ENCODE measurements around the gene AKR1B1. TPM values are rescaled to one million over a fixed set of nuclear protein-coding genes. Genes with fewer than 3 reads are reported as not detected.
A peak's percentile ranks its signal among the peaks of the same experiment; 100 is the strongest.

AKR1B1 gene
- total and polyA plus RNA-seq, 9 of the 15 experiments (the other 6 are each of a cell fraction or from before 2014, with no cell fraction given), result 2.0 to 10.6 (median 6.2) TPM

DNA sequence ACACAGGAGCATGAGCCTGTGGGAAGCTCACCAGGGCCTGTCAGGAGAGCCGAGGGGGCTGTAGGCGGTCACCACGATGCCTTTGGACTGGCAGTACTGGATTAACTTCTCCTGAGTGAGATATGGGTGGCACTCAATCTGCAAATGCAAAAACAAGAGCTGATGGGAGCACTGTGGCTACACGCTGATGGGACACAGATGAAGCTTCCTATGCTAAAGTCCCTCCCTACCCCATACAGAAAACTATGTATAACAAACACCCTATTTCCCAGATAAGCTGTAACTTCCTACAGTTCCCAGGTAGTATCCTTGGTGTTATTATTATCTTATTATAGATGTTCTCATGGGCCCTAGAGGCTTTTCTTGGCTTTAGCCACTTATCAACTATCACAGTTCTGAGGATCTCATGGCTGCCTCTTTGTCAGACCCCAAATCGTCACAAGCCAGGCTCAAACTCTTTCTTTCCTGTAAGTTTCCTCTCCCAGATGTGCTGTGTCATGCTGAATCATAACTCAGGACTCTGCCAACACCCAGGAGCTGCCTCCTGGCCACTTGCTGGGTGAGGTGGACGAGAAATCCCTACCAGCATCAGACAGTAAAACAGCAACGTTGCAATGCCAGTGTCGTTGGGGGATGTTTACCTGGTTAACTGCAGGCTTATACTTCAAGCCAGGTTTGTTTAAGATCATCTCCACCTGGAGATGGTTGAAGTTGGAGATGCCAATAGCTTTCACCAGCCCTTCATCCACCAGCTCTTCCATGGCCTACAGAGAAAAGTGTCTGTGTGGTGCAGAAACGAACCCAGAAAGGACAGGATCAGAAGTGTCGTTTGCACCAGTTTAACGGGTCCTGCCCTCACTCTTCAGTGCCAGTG, 10.3 kb downstream of the AKR1B1 start (continued):
- TF ChIP-seq UBTF (IDR thresholded peaks at IDR 0.05; ENCODE audit: borderline replicate concordance in 1 of 2, low read depth in 2 of 2, low read length in 2 of 2), result peak in 1 of 2 experiments; percentile 56; a peak in 1 of 4 replicates
- TF ChIP-seq ARID3B (CRISPR knock-in tag; IDR thresholded peaks at IDR 0.05; ENCODE audit: borderline replicate concordance), result no peak
- no peak for TF ChIP-seq KDM5B (IDR thresholded peaks at IDR 0.05; ENCODE audit: insufficient replicate concordance, low read depth, low read length)
- no peak for TF ChIP-seq HDAC6 (IDR thresholded peaks at IDR 0.05; ENCODE audit: low read depth, low read length)
- TF ChIP-seq SMAD4 (CRISPR knock-in tag; conservative IDR thresholded peaks at IDR 0.05), result 0 out of 2 replicates have a peak, but pooled peaks have one; percentile 12
- TF ChIP-seq CREM (IDR thresholded peaks at IDR 0.05; ENCODE audit: low read depth), result peak; percentile 24; the same call in 1 of the 2 replicates
- peak; percentile 20; the same call in 1 of the 2 replicates for TF ChIP-seq ZFX (CRISPR knock-in tag; IDR thresholded peaks at IDR 0.05)
- no peak for TF ChIP-seq STAG1 (CRISPR knock-in tag; IDR thresholded peaks at IDR 0.05; ENCODE audit: borderline replicate concordance)
- TF ChIP-seq TAL1 (IDR thresholded peaks at IDR 0.05), result peak; percentile 59
- peak; percentile 61 for TF ChIP-seq NFIC (IDR thresholded peaks at IDR 0.05)
- TF ChIP-seq, protein P1, sequence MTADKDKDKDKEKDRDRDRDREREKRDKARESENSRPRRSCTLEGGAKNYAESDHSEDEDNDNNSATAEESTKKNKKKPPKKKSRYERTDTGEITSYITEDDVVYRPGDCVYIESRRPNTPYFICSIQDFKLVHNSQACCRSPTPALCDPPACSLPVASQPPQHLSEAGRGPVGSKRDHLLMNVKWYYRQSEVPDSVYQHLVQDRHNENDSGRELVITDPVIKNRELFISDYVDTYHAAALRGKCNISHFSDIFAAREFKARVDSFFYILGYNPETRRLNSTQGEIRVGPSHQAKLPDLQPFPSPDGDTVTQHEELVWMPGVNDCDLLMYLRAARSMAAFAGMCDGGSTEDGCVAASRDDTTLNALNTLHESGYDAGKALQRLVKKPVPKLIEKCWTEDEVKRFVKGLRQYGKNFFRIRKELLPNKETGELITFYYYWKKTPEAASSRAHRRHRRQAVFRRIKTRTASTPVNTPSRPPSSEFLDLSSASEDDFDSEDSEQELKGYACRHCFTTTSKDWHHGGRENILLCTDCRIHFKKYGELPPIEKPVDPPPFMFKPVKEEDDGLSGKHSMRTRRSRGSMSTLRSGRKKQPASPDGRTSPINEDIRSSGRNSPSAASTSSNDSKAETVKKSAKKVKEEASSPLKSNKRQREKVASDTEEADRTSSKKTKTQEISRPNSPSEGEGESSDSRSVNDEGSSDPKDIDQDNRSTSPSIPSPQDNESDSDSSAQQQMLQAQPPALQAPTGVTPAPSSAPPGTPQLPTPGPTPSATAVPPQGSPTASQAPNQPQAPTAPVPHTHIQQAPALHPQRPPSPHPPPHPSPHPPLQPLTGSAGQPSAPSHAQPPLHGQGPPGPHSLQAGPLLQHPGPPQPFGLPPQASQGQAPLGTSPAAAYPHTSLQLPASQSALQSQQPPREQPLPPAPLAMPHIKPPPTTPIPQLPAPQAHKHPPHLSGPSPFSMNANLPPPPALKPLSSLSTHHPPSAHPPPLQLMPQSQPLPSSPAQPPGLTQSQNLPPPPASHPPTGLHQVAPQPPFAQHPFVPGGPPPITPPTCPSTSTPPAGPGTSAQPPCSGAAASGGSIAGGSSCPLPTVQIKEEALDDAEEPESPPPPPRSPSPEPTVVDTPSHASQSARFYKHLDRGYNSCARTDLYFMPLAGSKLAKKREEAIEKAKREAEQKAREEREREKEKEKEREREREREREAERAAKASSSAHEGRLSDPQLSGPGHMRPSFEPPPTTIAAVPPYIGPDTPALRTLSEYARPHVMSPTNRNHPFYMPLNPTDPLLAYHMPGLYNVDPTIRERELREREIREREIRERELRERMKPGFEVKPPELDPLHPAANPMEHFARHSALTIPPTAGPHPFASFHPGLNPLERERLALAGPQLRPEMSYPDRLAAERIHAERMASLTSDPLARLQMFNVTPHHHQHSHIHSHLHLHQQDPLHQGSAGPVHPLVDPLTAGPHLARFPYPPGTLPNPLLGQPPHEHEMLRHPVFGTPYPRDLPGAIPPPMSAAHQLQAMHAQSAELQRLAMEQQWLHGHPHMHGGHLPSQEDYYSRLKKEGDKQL (CRISPR knock-in tag; IDR thresholded peaks at IDR 0.05; ENCODE audit: borderline replicate concordance), result no peak
- TF ChIP-seq RCOR1 (IDR thresholded peaks at IDR 0.05; ENCODE audit: borderline replicate concordance in 1 of 2, low read depth in 2 of 2, low read length in 2 of 2), result peak in 1 of 2 experiments; percentile 78; a peak in 2 of 4 replicates
- TF ChIP-seq ELF2 (CRISPR knock-in tag; IDR thresholded peaks at IDR 0.05), result 0 out of 2 replicates have a peak, but pooled peaks have one; percentile 43
- TF ChIP-seq PML (IDR thresholded peaks at IDR 0.05; ENCODE audit: low read length), result no peak
- TF ChIP-seq ZNF354B (CRISPR knock-in tag; IDR thresholded peaks at IDR 0.05), result no peak
- TF ChIP-seq FOXM1 (IDR thresholded peaks at IDR 0.05; ENCODE audit: low read depth), result no peak; the same call in 1 of the 2 replicates
- TF ChIP-seq FOXM1 (CRISPR knock-in tag; IDR thresholded peaks at IDR 0.05; ENCODE audit: low read depth), result no peak
- no peak for TF ChIP-seq ZNF324 (CRISPR knock-in tag; IDR thresholded peaks at IDR 0.05)
- peak; percentile 62; the same call in 1 of the 2 replicates for TF ChIP-seq LEF1 (IDR thresholded peaks at IDR 0.05)
